Esophagus muscularis mucosa (tissue), 4 donors: ENCODE data around the gene ALKBH4. TPM values are rescaled to one million over a fixed set of nuclear protein-coding genes. Genes with fewer than 3 reads are reported as not detected.
"Not testable (repeated sequence)": the region's sequence is repeated elsewhere in the genome, so short reads cannot be mapped to it uniquely, and the experiment has no call there.

Experiments
- DNase-seq: peaks from one replicate; pipeline ENCODE4 v3.0.0-alpha.2; 2017; ENCODE audit errors: extremely low spot score
- H3K27ac ChIP-seq, 4 donors: fragments of 200-600 bp; sonication (generic); replicated peaks in 1 of 4; 1 replicate in 3 of 4; 2 replicates in 1 of 4; pipeline ENCODE4 v1.5.1; 2016 to 2019; ENCODE audit warnings: mild to moderate bottlenecking in 1 of 4
- H3K27me3 ChIP-seq, 4 donors: fragments of 200-600 bp; sonication (generic); one replicate each; pipeline versions ENCODE4 v1.5.1 to v1.6.0; 2016 to 2019
- H3K36me3 ChIP-seq, 4 donors: fragments of 200-600 bp; sonication (generic); one replicate each; pipeline ENCODE4 v1.5.1; 2016 to 2019
- H3K4me1 ChIP-seq, 4 donors: fragments of 200-600 bp; sonication (generic); one replicate each; pipeline ENCODE4 v1.5.1; 2016 to 2019
- H3K4me3 ChIP-seq, 4 donors: fragments of 200-600 bp; sonication (generic); 1 replicate in 2 of 4; 2 replicates in 2 of 4; pipeline ENCODE4 v1.5.1; 2016 to 2019; ENCODE audit warnings: mild to moderate bottlenecking in 4 of 4, moderate library complexity in 1 of 4
- H3K9me3 ChIP-seq, 4 donors: fragments of 200-600 bp; sonication (generic); 1 replicate in 3 of 4; 2 replicates in 1 of 4; pipeline ENCODE4 v1.5.1; 2016 to 2019
- EP300 ChIP-seq: sonication (generic); formaldehyde crosslinking; IDR thresholded peaks from one replicate; pipeline ENCODE4 v1.6.1; 2017; ENCODE audit warnings: antibody characterized with exemption
- POLR2A ChIP-seq: fragments of 450-650 bp; IDR thresholded peaks from one replicate; pipeline ENCODE4 v1.6.1; 2017; ENCODE audit warnings: antibody characterized with exemption, moderate library complexity, mild to moderate bottlenecking, low read depth
- POLR2AphosphoS5 ChIP-seq, 2 donors: sonication (generic); formaldehyde crosslinking; IDR thresholded peaks; one replicate each; pipeline ENCODE4 v1.6.1; 2017; ENCODE audit warnings: antibody characterized with exemption in 2 of 2
- whole genome bisulfite sequencing: methylation state at CpG from one replicate; pipeline ENCODE4 v1.1.5; 2018; 5-methylcytosine and 5-hydroxymethylcytosine counted together
- intact Hi-C: fragments of 100-400 bp; cut with DNase I; formaldehyde crosslinking; loops from one replicate; pipeline ENCODE4 v1.15.1; 2023
- total RNA-seq, 4 donors: library from RNA; depleted of rRNA; stranded (reverse); fragments of >200 nt; gene quantifications; one replicate each; pipeline versions ENCODE4 v1.1.0 to v1.2.1, GENCODE V29; 2016
- TF ChIP-seq, protein P1 (sequence below), 3 experiments: fragments of 200-600 bp in 2 of 3; fragments of 450-650 bp in 1 of 3; sonication (generic) in 2 of 3; IDR thresholded peaks; one replicate each; pipeline ENCODE4 v1.5.1; 2017 to 2019; ENCODE audit warnings: antibody characterized with exemption in 3 of 3, mild to moderate bottlenecking in 2 of 3, moderate library complexity in 1 of 3

Gene ALKBH4
- total RNA-seq, 4 donors from 2014 or later = 8.3 to 19.4 (median 16.0) TPM

DNA sequence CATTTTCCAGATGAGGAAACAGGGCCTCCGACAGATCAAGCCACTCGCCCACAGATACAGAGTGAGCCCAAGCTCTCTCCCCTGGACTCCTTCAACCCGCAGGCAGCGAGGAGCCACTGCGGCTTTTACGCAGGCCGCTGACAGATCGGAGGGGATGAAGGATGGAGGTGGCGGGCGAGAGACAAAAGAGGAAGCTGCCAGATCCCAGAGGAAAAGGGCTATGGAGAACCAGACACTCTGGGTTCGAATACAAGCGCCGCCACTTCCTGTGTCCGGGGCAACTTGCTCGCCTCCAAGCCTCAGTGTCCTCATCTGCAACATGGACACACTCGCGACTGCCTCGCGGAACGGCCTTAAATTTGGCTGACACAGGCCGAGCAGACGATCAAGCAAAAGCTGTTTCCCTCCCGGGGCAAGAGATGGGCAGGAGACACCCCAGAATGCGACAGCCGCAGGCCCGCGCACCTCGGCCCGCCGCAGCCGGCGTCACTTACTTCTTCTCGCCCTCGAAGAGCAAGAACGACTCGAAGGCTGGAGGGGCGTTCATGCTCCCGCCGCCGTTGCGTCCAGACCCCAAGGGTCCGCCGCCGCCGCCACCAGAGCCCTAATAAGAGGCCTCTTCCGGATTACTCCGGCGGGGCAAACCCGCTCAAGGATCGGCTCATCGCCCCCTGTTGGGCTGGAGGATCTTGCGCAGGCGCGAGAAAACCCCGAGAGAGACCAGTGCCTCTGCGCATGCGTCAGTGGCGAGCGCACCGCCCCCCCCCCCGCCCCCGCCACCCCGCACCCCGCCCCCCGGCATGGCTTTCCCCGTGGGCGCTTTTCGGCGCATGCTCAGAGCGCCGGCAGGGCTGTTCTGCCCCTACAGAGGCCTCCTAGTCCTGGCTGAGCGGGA lies 13.9 kb upstream of the ALKBH4 start, which contains the start of gene POLR2J:
Gene POLR2J (minus strand): TSS at position 609 of the 895 bp plus-strand sequence. CDS start 62 bp downstream, at position 547.
- DNase-seq, H3K27me3 ChIP-seq, H3K9me3 ChIP-seq, H3K4me1 ChIP-seq, intact Hi-C loops: not testable (repeated sequence)
- Histone ChIP-seq H3K27ac (peak within 1 kb of the TSS; percentile 44 to 76 (median 62)), H3K36me3 (peaks cover 0 to 17% (median 9%) of the 10 kb centered on the region in 4 donors), H3K4me3 (peak within 1 kb of the TSS; percentile 51 to 68 (median 58))
- peak; percentile 25 to 63 for TF ChIP-seq POLR2AphosphoS5 (IDR thresholded peaks at IDR 0.05)
- TF ChIP-seq, protein P1, sequence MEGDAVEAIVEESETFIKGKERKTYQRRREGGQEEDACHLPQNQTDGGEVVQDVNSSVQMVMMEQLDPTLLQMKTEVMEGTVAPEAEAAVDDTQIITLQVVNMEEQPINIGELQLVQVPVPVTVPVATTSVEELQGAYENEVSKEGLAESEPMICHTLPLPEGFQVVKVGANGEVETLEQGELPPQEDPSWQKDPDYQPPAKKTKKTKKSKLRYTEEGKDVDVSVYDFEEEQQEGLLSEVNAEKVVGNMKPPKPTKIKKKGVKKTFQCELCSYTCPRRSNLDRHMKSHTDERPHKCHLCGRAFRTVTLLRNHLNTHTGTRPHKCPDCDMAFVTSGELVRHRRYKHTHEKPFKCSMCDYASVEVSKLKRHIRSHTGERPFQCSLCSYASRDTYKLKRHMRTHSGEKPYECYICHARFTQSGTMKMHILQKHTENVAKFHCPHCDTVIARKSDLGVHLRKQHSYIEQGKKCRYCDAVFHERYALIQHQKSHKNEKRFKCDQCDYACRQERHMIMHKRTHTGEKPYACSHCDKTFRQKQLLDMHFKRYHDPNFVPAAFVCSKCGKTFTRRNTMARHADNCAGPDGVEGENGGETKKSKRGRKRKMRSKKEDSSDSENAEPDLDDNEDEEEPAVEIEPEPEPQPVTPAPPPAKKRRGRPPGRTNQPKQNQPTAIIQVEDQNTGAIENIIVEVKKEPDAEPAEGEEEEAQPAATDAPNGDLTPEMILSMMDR (IDR thresholded peaks at IDR 0.05) = peak; percentile 33 to 54 (median 39)
- no CpG with 5 or more reads among the region's 72 CpGs for WGBS

DNA sequence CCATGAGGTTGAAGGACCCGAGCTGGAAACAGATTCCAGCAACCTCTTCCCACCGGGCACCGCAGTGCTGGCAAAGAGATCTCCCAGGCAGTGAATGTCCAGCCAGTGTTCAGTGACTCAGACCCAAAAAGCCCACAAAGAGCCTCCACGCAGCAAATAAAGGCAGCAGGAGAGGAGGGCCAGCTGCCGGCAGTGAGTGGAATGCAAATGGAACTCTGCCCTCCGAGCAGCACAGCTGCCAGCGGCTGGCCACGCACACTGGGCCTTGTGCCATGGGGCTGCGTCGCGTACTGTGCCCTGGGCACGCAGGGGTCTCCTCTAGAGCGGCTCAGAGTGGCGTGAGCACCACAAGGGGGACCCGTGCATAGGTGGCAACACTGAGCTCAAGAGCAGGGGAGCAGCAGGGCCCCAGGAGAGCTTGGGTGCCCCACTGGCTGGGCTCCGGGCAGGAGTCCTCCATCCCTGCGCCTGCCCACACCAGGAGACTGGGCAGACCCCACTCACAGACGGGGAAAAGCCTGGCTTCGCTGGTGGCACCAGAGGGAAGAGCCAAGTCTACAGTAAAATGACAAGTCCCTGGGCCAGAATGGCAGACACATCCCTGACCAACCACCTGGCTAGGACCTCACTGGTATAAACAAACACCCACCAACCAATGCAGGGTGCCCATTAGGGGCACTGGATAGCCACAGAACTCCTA lies 10.2 kb upstream of the ALKBH4 start:
- intact Hi-C loops, H3K27ac ChIP-seq, H3K4me3 ChIP-seq, H3K4me1 ChIP-seq, H3K27me3 ChIP-seq, DNase-seq, H3K9me3 ChIP-seq: not testable (repeated sequence)
- WGBS = 37% methylated on average over 5 of the region's 19 CpGs
- peaks cover 7 to 52% (median 36%) of the 10 kb centered on the region in 4 donors for H3K36me3 ChIP-seq

DNA sequence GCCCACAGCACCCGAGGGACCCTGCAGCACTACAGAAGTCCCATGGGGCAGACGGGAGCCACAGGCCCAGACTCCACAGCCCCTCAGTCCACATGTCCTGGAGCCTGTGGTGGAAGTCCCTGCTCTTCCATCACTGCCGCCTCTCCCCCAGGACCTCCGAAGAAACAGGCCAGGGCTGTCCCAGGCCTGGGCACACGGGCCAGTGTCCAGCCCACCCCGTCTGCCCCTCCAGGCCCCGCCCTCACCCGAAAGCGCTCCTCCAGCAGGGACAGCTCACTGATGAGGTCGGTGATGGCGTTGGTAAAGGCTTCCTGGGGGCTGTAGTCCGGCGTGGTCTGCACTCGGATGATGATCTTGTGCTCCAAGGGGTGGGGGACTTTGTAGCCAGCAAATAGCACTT lies 9.5 kb upstream of the ALKBH4 start:
- WGBS = 65% methylated on average over 5 of the region's 14 CpGs
- peaks cover 7 to 59% (median 40%) of the 10 kb centered on the region in 4 donors for H3K36me3 ChIP-seq
- intact Hi-C loops = not testable (repeated sequence)

DNA sequence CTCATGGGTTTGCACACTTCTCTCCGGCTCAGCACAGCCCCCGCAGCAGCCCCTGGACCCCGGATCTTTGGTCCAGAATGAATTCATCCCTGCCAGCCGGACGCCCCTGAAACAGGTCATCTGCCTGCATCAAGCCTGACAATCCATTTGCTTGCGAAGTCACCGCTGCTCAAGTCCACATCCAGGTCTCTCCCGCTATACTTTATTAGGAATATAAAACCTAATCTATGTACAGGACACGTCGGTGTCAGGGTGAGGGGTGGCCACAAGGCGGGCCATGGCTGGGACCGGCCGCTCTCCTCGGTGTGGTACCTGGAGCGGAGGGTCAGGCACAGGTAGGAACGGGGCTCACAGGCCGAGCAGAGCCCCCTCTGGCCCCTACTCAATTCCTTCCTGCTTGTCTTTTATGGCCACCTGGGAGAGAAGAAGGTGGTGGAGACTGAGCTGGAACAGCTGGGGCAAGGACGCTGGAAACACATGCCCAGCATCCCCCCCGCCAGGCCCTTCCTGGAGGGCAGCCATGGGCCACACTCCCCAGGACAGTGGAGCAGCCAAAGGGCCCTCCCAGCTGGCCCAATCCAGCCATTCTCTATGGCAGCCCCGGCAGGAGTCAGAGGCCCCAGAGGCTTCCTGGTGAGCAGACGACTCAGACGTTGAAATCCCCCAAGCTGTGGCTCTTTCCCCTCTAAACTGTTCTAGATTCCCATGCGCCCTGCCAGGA lies 8.8 kb upstream of the ALKBH4 start:
- H3K9me3 ChIP-seq = no peaks in the 10 kb centered on the region
- DNase-seq = no peak
- no peaks in the 10 kb centered on the region for H3K27me3 ChIP-seq
- H3K36me3 ChIP-seq = peaks cover 7 to 66% (median 45%) of the 10 kb centered on the region in 4 donors
- no peak overlapping the region for H3K27ac ChIP-seq
- H3K4me1 ChIP-seq = no peaks in the 10 kb centered on the region
- WGBS = 82% methylated on average over 20 of the region's 23 CpGs
- TF ChIP-seq, protein P1 (IDR thresholded peaks at IDR 0.05) = no peak
- TF ChIP-seq POLR2AphosphoS5 (IDR thresholded peaks at IDR 0.05) (no peak), EP300 (no peak), POLR2A (no peak)
- intact Hi-C loops = no loop called here
- H3K4me3 ChIP-seq = no peak overlapping the region

More for the DNA sequence above, 9.5 kb upstream of the ALKBH4 start:
- DNase-seq, H3K27me3 ChIP-seq, H3K4me3 ChIP-seq, H3K9me3 ChIP-seq, H3K4me1 ChIP-seq, H3K27ac ChIP-seq: not testable (repeated sequence)

DNA sequence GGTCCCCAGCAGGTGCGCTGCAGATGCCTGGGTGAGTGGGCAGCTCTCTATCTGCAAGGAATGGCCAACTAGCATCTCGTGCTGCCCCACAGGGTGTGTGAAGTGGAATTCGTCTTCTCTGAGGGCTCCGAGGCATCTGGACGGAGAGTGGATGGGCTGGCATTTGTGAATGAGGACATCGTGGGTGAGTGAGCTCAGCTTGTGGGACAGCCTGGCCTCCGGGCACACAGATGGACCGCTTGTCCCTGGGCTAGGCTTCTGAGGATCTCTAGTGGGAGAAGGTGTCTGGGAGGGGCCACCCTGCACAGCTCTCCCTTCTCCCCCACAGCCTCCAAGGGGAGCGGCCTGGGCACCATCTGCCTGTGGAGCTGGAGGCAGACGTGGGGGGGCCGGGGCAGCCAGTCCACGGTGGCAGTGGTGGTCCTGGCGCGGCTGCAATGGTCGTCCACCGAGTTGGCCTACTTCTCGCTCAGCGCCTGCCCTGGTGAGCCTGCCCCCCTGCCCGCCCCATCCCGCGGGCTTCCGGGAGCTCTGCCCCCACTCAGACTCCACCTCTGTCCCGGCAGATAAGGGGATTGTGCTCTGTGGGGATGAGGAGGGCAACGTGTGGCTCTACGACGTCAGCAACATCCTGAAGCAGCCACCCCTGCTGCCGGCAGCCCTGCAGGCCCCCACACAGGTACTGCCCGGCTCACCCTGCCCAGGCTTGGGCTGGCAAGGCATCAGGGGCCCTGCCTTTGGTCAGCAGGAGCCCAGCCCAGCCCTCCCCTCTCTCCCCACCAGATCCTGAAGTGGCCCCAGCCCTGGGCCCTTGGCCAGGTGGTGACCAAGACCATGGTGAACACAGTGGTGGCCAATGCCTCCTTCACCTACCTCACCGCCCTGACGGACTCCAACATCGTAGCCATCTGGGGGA lies 7.7 kb upstream of the ALKBH4 start:
- no peaks in the 10 kb centered on the region for H3K9me3 ChIP-seq
- no peak for DNase-seq
- no peak overlapping the region for H3K27ac ChIP-seq
- H3K4me3 ChIP-seq = no peak overlapping the region
- H3K36me3 ChIP-seq = peaks cover 7 to 77% (median 55%) of the 10 kb centered on the region in 4 donors
- WGBS = 75% methylated on average over 8 of the region's 31 CpGs
- H3K4me1 ChIP-seq = peaks cover 0 to 4% (median 2%) of the 10 kb centered on the region in 4 donors
- TF ChIP-seq POLR2AphosphoS5 (IDR thresholded peaks at IDR 0.05) (no peak), EP300 (no peak), POLR2A (no peak)
- TF ChIP-seq, protein P1 (IDR thresholded peaks at IDR 0.05) = no peak
- H3K27me3 ChIP-seq = no peaks in the 10 kb centered on the region
- intact Hi-C loops = no loop called here
